ENCODE data around the gene IGF2BP2. TPM values are rescaled to one million over a fixed set of nuclear protein-coding genes. Genes with fewer than 3 reads are reported as not detected.

Gene IGF2BP2
- total and polyA plus RNA-seq, 3 donors from 2014 or later = 18.9 to 29.1 (median 19.4) TPM

GRCh38 chr3:185750702-185751101 lies 74.1 kb downstream of the IGF2BP2 start:
- Histone ChIP-seq H3K27ac (no peak overlapping the region), H3K4me3 (no peak overlapping the region), H3K36me3 (ENCODE audit: low read depth, missing control alignments) (no peaks in the 10 kb centered on the region), H3K4me1 (peaks cover 6% of the 10 kb centered on the region), H3K9me3 (no peaks in the 10 kb centered on the region), H3K27me3 (no peaks in the 10 kb centered on the region)
- WGBS, 2 donors = 87% methylated on average over 5 of the region's 5 CpGs
- TF ChIP-seq CTCF (IDR thresholded peaks at IDR 0.05) = no peak
- no peak for TF ChIP-seq POLR2A (IDR thresholded peaks at IDR 0.05)
- intact Hi-C loops (cut with DNase I; ENCODE audit: low total_unique reads) = no loop called here
- DNase-seq = no peak

- no peak overlapping the region for H3K4me3 ChIP-seq
Measured at GRCh38 chr3:185750015-185750414, 74.8 kb downstream of the IGF2BP2 start.

GRCh38 chr3:185746470-185746869 lies 78.4 kb downstream of the IGF2BP2 start:
- Histone ChIP-seq H3K36me3 (ENCODE audit: low read depth, missing control alignments) (no peaks in the 10 kb centered on the region), H3K9me3 (no peaks in the 10 kb centered on the region), H3K27me3 (no peaks in the 10 kb centered on the region), H3K27ac (no peak overlapping the region), H3K4me3 (no peak overlapping the region), H3K4me1 (peaks cover 6% of the 10 kb centered on the region)
- TF ChIP-seq CTCF (IDR thresholded peaks at IDR 0.05) (no peak), POLR2A (IDR thresholded peaks at IDR 0.05) (no peak)
- intact Hi-C loops (cut with DNase I; ENCODE audit: low total_unique reads) = no loop called here
- WGBS, 2 donors = 78 to 81% methylated on average over 5 of the region's 5 CpGs
- no peak for DNase-seq

More at GRCh38 chr3:185750015-185750414, 74.8 kb downstream of the IGF2BP2 start:
- DNase-seq = no peak
- Histone ChIP-seq H3K36me3 (ENCODE audit: low read depth, missing control alignments) (no peaks in the 10 kb centered on the region), H3K27ac (no peak overlapping the region), H3K4me1 (peaks cover 6% of the 10 kb centered on the region), H3K9me3 (no peaks in the 10 kb centered on the region), H3K27me3 (no peaks in the 10 kb centered on the region)
- 77 to 88% methylated on average over 1 of the region's 1 CpG for WGBS, 2 donors
- TF ChIP-seq POLR2A (IDR thresholded peaks at IDR 0.05) (no peak), CTCF (IDR thresholded peaks at IDR 0.05) (no peak)
- intact Hi-C loops (cut with DNase I; ENCODE audit: low total_unique reads) = no loop called here

GRCh38 chr3:185744997-185745843 lies 79.6 kb downstream of the IGF2BP2 start:
- no peaks in the 10 kb centered on the region for H3K9me3 ChIP-seq
- H3K4me1 ChIP-seq = peaks cover 6% of the 10 kb centered on the region
- H3K4me3 ChIP-seq = no peak overlapping the region
- no peaks in the 10 kb centered on the region for H3K27me3 ChIP-seq
- intact Hi-C loops (cut with DNase I; ENCODE audit: low total_unique reads) = no loop called here
- DNase-seq = no peak
- H3K36me3 ChIP-seq (ENCODE audit: low read depth, missing control alignments) = no peaks in the 10 kb centered on the region
- no peak overlapping the region for H3K27ac ChIP-seq
- TF ChIP-seq CTCF (IDR thresholded peaks at IDR 0.05) = no peak
- TF ChIP-seq POLR2A (IDR thresholded peaks at IDR 0.05) = no peak
- 68 to 69% methylated on average over 12 of the region's 12 CpGs for WGBS, 2 donors

GRCh38 chr3:185741586-185741985 lies 83.3 kb downstream of the IGF2BP2 start:
- TF ChIP-seq CTCF (IDR thresholded peaks at IDR 0.05) (no peak), POLR2A (IDR thresholded peaks at IDR 0.05) (no peak)
- DNase-seq = no peak
- WGBS, 2 donors = 87 to 89% methylated on average over 2 of the region's 2 CpGs
- no peak overlapping the region for H3K27ac ChIP-seq
- no peak overlapping the region for H3K4me3 ChIP-seq
- no peaks in the 10 kb centered on the region for H3K27me3 ChIP-seq
- no peaks in the 10 kb centered on the region for H3K9me3 ChIP-seq
- H3K36me3 ChIP-seq (ENCODE audit: low read depth, missing control alignments) = no peaks in the 10 kb centered on the region
- H3K4me1 ChIP-seq = no peaks in the 10 kb centered on the region
- intact Hi-C loops (cut with DNase I; ENCODE audit: low total_unique reads) = no loop called here

Measured in testis (tissue), 3 donors.